GM21360 (cell line): ENCODE results near the gene TSSK2.

Experiments used
- ATAC-seq: cut with Tn5 transposase; IDR thresholded peaks from one replicate; pipeline ENCODE4 v1.9.1; 2021; ENCODE audit warnings: mild to moderate bottlenecking, moderate library complexity; ENCODE audit not compliant: unreplicated experiment

Gene TSSK2

DNA sequence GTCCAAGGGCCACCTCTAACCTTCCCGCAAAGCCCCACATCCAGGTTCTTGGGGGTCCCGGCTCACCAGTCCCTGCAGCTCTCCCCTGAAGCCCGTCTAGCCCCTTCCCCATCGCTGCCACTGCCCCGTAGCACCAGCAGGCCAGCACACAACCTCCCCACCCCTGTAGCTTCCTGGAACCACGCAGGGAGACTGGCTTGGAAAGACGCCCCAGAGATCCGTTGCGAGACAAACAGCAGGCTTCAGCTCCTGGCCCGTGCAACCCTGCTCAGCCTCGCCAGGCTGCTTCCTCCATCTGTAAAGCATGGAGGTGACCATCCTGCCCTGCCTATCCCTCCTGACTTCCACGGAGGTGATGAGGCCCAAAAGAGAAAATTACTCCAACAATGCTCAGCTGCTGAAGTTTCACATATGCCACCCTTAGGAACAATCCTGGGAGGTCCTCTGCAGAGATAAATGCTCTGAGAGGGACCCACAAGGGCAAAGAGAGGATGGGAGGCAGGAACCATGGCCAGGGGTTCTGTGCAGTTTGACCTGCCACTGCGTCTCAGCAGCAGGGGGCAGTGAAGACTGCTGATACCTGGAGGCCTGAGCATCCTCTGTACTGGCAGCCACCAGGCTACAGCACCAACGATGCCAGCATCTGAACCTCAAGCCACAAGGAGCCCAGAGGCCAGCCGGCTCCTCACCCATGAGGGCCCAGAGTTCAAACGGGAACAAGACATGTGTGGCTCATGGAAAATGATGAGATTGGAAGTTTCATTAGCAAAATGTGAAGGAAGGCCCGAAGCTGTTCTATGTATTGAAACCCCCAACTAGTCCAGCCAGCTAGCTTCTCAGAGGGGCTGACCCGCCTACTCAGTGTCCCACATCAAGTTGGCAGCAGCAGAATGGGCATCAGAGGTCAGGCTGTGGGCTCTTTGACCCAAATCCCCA is 25.0 kb upstream of the TSSK2 start:
- no peak for ATAC-seq

DNA sequence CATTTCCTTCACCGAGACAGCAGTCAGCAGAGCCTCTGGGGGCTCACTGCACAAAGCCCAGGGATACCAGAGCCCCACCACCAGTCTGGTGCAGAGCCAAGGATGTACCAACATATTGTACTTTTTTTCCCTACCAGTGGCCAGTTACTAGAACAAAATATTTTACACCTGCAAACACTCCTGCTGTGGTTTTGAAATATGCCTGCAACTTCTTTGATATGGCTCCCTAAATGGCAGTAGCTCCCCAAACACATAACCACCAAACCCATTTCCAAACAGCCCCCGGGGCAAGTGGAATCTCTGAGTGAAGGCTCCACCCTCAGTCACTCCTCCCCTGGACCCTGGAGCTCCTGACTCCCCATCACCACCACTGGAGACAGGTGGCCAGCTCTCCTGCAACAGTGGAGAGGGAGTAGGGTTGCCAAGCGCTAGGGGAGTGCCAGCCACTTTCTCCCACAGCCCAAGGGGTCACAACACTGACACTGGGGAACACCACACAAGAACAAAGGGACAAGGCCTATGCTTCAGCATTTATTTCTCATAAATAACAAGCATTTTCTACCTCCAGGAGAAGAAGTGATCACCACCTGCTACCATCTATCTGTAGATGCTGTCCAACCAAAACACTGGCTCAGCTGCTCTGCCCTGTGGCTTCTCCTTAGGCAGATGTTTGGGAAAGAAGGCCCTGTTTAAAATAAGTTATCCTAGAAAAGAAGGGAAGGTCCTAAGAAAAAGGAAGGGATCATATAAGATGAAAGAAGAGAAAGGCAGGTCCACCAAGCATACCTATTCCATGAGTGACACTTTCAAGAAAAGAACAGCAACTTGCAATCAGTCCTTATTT is 24.0 kb upstream of the TSSK2 start:
- no peak for ATAC-seq

GRCh38 chr22:19107730-19108074 is 23.4 kb upstream of the TSSK2 start:
- no peak for ATAC-seq

- no peak for ATAC-seq
These were observed 22.3 kb upstream of the TSSK2 start for GRCh38 chr22:19108807-19109197.

- peak; percentile 65 for ATAC-seq
These were observed 21.7 kb upstream of the TSSK2 start for GRCh38 chr22:19109198-19110063.

- no peak for ATAC-seq
These were observed 21.0 kb upstream of the TSSK2 start for GRCh38 chr22:19110064-19110458.

DNA sequence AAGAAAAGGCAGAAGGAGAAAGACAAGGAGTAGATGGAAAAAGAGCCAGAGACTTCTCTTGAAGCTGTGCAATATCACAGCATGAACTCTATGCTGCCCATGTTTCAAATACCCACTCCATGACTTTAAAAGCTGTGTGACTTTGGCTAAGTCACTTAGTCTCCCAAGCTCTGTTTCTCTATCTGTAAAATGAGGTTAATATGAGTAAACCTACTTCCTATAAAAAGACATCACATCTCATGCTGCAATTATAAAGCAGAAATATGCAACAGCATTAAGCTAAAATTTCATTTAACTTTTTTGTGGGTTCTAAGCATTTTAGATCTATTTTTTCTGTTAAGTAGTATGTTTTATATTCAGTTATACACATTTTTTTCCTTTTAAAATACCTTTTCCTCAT is 20.5 kb upstream of the TSSK2 start:
- no peak for ATAC-seq

DNA sequence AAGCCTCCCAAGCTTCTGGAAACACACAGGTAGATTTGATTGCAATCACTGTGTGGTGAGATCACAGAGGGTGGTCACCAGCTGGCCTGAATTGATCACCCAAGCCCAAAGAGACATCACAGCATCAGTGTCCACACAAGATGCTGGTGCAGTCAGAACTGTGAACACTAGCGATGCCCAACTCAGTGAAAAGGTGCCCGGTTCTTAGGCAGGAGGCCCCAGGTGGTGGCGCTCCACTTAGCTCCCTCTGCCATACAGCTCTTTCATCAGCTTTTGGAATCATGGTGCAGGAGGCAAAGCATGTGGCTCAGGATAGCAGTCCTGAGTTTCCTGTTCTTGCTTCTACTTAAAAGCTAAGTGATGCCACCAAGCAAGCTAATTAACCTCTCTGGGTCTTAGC is 20.0 kb upstream of the TSSK2 start:
- ATAC-seq = no peak

GRCh38 chr22:19111584-19111983 is 19.5 kb upstream of the TSSK2 start:
- ATAC-seq = no peak

- no peak for ATAC-seq
These were observed 17.7 kb upstream of the TSSK2 start for GRCh38 chr22:19113429-19113828.

GRCh38 chr22:19114984-19115552 is 16.0 kb upstream of the TSSK2 start:
- ATAC-seq = no peak

GRCh38 chr22:19115628-19116027 is 15.5 kb upstream of the TSSK2 start:
- ATAC-seq = no peak

GRCh38 chr22:19117111-19117512 is 14.0 kb upstream of the TSSK2 start:
- no peak for ATAC-seq

DNA sequence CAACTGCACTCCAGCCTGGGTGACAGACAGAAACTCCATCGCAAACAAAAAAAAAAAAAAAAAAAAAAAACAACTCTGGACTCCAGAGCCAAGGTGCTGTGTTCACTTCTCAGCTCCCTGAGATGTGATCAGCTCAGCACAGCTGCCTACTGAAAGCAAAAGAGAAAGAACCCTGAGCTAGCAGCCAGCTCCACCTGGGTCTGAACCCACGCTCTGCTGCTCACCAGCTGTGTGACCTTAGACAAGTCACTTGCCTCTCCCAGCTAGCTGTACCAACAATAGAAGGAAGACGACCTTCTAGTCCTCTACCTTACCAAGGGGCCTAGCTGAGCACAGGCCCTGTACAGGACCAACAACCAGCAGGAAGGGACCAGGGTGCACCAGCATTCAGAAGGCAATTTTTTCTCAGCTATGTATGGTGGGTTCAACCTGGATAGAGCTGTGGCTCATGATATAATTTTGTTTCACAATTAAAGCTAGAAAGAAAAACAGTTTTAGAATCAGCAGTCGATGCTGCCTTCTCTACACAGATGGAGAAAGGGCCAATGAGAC is 12.7 kb upstream of the TSSK2 start:
- ATAC-seq = no peak

DNA sequence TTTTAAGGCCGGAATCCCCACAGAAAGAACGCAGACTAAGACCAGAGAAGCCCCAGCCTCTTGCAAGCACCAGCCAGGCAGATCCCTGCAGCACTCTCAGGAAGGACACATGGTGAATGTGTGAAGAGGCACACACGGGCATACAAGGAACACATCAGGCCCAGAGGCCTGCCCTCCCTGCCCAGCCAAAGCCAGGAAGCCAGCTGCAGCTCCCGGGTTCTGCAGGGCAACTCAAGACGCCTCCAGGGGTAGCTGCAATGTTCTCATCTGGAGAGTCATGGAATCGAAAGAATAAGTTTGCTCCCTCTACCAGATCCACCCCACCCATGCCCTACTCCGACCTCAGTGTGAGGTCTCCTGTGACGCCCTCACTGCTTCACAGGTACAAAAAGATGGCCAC is 11.2 kb upstream of the TSSK2 start:
- ATAC-seq = no peak

DNA sequence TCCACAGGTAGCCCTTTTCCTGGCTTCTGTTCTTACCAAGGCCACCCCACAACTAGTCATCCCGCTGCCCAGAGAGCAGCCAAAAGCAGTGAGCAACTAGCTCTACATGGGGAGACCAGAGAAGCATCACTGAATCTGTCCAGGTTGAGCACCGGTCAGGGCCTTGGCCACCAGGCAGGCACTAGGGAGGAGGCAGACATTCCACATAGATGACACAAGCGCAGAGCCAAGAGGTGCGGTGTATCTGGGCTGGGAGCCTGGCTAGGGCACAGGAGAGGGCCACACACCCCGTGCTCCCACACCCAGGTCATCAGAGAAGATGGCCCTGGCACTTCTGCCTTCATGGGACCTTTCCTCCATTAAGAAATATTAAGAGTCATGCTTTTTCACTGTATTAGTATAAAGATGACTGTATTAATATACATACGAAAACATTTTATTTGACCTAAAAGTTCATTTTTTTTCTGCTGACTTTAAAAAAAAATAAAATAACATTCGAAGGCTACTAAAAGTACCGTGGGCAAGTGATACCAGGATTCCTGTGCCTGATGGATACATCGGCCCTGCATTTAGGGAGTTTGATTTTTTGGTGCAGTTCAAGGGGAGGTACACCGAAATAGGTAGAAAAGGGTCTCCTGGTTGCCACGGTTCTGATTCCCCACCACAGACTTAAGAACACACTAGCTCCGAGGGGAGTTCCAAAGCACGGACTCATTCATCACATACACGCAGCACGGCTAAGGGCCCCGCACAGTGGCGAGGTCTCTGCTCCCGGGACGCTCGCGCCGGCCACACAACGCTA is 10.1 kb upstream of the TSSK2 start:
- peak; percentile 5 for ATAC-seq

- ATAC-seq = peak; percentile 9
These were observed 9.4 kb upstream of the TSSK2 start for GRCh38 chr22:19121631-19122142.

- ATAC-seq = peak; percentile 75
These were observed 8.9 kb upstream of the TSSK2 start, which contains the start of gene DGCR2 for GRCh38 chr22:19122143-19122751. Gene DGCR2 (minus strand): TSS chr22:19122412. CDS start chr22:19122206, 206 bp downstream.
